Activated CD4-positive, alpha-beta T cell treated with anti-CD3 and anti-CD28 coated beads, Interleukin-2, amount 50 U/mL, for 48 hours (primary cell): Measurements from ENCODE around the gene HSPBAP1.

ENCODE experiments used
- DNase-seq, 2 experiments: peaks; one replicate each; pipeline ENCODE4 v3.0.0-alpha.2; 2020

HSPBAP1 gene, protein sequence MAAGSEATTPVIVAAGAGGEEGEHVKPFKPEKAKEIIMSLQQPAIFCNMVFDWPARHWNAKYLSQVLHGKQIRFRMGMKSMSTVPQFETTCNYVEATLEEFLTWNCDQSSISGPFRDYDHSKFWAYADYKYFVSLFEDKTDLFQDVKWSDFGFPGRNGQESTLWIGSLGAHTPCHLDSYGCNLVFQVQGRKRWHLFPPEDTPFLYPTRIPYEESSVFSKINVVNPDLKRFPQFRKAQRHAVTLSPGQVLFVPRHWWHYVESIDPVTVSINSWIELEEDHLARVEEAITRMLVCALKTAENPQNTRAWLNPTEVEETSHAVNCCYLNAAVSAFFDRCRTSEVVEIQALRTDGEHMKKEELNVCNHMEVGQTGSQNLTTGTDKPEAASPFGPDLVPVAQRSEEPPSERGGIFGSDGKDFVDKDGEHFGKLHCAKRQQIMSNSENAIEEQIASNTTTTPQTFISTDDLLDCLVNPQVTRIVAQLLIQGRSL

DNA sequence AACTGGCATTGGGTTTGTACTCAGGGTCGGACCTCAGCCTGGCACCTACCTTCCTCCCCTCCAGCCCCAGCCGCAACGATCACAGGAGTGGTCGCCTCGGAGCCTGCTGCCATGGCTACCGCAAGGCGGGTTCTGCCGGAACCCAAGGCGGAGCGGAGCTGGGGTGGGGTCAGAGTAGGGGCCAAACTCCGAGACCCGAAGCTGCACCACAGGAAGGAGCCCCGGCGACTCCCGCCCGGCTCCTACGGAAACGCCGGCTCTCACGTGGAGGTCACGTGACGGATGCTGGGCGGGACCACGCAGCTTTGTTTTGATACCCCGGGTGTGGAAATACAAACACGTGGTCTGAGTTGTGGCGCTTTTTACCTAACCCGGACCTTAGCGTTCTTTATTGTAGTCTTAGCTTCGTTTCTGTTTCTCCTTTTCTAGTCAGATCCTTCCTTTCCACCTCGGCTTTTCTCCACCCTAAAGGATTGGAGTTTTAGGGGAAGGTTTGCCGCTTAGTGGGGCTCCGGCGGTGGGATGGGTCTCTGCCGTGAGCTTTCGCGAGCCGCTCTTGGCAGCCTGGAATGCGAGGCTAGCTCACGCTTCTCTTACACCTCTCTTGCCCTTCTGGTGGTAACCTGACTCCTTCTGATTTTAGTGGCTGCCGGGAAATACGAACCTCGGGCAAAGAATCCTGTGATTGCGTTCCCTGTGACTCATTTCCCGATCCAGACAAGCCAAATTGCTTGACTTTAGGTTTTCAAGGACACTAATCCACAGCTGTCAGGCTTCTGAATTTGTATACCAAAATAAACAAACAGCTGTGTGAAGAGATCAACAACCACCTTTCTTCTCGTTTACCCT lies at the start of gene HSPBAP1:
Gene HSPBAP1, minus strand, starts transcription at position 264 of the 849 bp plus-strand sequence. Its CDS starts 151 bp downstream, at position 113.
- DNase-seq: peak; percentile 90 to 93

DNA sequence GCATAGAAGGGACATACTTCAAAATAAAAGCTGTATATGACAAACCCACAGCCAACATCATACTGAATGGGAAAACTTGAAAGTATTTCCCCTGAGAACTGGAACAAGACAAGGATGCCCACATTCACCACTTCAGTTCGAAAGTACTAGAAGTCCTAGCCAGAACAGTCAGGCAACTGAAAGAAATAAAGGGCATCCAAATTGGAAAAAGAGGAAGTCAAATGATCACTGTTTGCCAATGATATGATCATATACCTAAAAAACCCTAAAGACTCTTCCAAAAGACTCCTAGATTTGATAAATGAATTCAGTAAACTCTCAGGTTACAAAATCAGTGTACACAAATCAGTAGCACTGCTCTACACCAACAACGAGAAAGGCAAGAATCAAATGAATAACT lies 42.0 kb upstream of the HSPBAP1 start:
- no peak for DNase-seq

DNA sequence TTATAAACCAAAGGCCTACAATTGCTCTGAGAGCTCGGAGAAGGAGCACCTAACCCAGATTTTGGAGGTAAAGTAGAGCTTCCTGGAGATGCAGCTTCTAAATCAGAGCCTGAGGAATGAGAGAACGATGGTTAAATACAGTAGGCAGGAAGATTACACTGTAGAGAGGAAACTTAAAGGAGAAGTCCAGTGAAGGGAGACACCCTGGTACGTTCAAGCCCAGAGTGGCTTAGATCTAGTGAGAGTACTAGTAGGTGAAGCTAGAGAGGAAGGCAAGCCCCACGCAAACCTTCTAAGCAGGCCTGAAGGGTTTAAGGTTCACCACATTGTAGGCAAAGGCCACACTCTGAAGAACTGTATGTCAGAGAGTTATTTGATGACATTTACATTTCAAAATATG lies 34.6 kb upstream of the HSPBAP1 start:
- DNase-seq: no peak

DNA sequence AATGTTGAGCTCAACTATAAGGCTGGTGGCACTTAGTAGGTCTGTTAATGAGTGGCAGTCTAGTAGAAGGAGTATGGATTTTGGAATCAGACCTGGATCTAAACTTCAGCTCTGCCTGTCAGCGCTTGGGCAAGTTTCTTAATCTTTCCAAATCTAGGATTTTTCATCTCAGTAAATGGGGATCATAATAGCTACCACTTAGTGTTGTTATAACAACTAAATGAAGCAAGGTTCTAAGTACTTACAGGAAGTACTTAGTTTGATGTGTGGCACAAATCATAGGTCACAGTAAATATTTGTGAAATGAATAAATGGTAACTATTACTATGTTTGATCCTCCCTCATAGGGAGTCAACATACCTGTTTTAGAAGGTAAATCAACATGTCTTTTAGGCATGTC lies 32.6 kb upstream of the HSPBAP1 start:
- no peak for DNase-seq

DNA sequence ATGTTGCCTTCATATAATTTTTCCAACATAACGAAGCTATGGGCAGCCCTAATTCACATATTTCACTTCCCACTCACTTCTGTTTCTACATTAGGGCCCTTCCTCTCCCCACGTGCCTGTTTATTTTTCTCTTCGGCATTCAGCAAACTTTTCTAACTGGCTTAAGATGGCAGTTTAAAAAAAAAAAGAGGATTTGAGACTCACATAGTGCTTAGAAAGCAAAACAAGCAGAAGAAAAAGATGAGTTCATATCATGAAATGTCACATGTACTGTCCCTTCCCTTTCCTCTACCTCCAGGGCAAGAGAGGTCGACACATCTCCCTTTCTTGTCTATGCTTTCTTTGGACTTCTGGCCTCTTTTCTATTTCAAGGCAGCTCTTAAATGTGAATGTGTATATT lies 31.8 kb upstream of the HSPBAP1 start:
- DNase-seq: no peak

DNA sequence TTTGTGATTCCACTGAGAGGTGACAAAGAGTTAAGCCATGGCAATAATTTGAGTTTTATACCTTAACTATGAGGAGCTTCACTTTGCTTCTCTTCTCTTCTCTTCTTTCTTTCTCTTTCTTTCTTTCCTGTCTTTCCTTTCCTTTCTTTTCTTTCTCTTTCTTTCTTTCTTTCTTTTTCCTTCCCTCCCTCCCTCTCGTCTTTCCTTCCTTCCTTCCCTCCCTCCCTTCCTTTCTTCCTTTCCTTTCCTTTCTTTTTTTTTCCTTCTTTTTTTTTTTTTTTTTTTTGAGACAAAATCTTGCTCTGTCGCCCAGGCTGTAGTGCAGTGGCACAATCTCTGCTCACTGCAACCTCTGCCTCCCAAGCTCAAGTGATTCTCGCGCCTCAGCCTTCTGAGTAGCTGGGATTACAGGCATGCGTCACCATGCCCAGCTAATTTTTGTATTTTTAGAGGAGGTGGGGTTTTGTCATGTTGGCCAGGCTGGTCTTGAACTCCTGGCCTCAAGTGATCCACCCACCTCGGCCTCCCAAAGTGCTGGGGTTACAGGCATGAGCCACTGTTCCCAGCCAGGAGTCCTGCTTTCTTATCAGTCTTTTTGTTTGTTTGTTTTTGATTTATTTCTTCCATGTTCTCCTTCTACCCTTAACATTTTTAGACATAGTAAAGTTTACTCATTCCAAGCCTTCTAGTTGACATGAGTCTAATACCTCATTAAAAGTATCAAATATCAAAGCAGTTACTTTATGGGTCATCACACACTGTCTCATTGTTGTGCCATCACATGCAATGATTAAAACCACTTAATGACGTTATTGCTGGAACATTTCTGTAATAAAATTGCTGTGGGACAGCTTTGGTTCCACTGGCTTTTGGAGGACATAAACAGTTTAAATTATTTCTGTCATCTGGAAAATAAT lies 31.1 kb upstream of the HSPBAP1 start:
- no peak for DNase-seq

DNA sequence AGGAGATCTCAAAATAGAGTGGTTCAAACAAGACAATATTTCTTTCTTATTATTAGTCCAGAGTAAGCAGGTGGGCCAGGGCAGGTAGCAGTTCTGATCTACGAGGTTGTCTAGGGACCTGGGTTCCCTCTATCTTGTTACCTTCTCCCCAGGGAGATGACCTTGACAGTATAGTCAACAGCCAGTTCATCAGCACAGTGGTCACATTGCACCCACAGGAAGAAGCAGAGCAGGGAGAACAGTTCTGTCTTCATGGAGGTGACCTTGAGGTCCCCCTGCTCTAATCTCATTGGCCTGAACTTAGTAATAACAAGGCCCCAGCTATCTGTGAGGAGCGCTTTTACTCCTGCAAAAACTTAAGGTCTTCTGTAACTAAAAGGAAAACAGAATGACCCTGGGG lies 23.0 kb upstream of the HSPBAP1 start:
- no peak for DNase-seq

DNA sequence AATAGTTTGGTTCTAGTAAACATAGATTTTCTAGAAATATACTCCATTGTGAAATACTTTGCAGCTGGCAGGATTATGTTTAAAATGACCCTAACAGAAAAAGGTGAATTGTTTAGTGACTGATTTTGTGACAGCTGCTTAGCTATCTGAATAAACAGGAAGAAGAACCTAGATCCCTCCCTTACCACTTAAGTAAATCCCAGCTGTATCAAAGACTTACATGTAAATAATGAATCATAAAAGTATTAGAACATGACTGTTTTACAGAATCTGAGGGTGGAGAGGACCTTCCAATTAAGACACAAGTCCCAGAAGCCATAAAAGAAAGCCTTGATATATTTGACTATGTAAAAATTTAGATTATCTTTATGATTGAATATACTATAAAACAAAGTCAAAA lies 17.1 kb upstream of the HSPBAP1 start:
- DNase-seq: no peak

DNA sequence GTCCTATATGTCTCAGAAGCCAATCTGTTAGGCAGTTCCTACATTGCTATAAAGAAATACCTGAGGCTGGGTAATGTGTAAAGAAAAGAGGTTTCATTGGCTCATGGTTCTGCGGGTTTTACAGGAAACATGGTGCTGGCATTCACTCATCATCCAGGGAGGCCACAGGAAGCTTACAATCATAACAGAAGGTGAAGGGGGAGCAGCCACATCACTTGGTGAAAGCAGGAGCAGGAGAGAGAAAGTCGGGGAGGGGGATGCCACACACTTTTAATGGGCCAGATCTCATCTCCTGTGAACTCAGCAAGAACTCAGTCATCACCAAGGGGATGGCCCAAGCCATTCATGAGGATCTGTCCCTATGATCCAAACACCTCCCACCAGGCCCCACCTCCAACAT lies 10.3 kb upstream of the HSPBAP1 start:
- DNase-seq: peak in 1 of 2 experiments; percentile 15

DNA sequence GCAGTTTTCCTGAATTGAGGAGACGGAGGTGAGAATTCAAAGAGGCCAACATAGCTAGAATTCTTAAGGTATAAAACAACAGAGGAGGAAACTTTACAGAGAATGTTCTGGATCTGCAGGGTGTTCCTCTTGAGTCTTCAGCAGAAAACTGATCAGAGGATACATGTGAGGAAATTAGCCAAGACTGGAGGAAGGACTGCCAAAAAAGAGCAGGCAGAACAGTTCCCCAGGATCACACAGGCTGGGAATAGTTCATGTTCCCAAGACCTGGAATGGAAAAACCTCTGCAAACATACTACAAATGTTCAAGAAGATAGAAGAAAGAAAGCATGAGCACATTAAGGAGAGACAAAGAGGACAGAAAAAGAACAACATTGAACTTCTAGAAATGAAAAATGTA lies 8.7 kb upstream of the HSPBAP1 start:
- no peak for DNase-seq

DNA sequence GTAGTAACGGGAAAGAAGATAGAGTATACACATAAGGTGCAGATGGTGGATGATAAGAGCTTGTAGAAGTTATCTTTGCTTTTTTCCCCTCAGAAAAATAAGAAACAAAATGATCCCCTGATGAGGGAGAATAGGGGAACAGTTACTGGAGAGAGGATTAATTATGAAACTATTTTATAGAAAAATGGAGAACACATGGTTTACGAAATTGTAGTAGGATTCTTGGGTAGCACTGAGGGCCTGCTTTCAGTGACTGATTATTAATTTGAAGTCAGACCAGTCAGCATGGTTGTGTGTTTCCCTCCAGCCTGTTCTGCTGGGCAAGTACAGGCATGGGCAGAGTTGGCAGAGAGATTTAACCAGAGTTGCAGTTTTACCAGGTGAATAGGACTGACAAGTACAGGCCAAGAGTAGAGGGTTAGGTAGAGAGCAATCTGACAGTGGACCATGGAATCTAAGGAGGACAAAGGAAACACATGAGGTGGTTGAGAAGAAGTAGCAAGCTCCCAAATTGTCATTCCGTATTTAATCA lies 7.1 kb upstream of the HSPBAP1 start:
- DNase-seq: no peak

DNA sequence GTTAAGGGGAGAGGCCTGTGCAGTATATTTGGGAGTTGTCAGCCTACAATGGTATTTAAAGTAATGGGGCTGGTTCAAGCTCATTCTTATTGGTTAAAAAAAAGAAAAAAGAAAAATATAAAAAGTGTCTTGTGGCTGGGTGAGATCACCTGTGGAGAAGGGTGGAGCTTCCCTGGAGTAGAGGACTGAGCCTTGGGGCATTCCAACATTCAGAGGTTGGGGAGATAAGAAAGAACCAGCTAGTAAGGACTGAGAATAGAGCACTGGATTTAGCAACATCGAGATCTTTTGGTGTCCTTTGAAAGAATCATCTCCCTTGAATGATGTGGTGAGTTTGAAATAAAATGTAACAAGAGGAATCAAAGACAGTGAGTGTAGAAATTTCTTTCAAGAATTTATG lies 6.4 kb upstream of the HSPBAP1 start:
- no peak for DNase-seq

DNA sequence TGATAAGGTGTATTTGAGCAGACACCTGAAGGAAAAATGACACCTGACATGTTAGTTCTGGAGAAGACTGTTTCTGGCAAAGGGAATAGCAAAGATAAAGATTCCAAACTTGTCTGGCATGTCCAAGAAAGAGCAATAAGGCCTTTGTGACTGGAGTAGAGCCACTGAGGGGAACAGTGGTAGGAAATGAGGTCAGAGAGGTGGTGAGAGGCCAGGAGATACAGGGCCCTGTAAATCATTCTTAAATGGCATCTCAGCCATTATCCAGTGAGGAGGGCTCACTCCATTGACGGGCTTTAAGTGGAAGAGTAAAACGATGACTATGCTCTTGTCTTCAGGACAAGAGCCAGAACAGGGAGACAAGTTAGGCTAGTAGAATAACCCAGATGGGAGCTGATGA lies 5.7 kb upstream of the HSPBAP1 start:
- no peak for DNase-seq

DNA sequence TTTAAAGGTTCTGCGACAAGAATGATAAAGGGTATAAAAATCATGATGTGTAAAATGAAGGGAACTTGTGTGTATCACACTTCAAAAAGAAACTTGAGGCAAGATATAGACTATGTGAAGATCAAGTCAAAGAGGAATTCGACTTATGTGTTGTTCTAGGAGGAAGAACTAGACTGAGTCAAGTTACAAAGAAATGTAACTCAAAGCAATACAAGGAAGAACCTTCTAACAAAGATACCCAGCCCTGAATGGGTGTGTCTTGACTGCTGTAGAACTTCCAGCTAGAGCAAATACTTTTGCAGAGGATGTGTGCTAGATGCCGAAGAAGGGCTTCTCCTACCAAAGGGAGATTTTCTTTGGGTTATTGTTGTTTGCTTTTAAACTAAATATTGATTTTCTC lies 3.7 kb upstream of the HSPBAP1 start:
- no peak for DNase-seq

DNA sequence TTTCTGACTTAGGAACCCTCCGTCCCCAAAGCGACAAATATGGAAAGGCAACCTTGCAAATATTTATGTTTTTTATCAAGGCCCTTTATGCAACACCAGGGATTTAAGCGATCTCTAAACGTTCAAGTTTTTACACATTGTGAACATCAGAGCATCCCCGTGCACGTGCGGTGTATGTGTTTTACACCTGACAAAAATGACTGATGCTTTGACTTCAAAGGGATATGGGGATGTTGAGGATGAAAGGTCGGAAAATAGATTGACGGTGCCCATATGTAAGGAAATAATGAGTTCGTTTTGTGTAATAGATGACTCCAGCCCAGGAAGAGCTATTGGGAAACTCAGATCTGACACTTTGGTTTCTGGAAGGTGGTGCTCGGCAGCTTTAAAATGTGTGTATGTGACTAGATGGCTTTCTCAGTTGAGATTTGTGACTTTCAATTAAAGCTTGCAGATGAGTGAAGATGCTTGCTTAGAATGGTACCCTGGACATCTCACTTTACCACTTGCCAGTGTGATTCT lies 2.1 kb upstream of the HSPBAP1 start:
- DNase-seq: peak in 1 of 2 experiments; percentile 11

DNA sequence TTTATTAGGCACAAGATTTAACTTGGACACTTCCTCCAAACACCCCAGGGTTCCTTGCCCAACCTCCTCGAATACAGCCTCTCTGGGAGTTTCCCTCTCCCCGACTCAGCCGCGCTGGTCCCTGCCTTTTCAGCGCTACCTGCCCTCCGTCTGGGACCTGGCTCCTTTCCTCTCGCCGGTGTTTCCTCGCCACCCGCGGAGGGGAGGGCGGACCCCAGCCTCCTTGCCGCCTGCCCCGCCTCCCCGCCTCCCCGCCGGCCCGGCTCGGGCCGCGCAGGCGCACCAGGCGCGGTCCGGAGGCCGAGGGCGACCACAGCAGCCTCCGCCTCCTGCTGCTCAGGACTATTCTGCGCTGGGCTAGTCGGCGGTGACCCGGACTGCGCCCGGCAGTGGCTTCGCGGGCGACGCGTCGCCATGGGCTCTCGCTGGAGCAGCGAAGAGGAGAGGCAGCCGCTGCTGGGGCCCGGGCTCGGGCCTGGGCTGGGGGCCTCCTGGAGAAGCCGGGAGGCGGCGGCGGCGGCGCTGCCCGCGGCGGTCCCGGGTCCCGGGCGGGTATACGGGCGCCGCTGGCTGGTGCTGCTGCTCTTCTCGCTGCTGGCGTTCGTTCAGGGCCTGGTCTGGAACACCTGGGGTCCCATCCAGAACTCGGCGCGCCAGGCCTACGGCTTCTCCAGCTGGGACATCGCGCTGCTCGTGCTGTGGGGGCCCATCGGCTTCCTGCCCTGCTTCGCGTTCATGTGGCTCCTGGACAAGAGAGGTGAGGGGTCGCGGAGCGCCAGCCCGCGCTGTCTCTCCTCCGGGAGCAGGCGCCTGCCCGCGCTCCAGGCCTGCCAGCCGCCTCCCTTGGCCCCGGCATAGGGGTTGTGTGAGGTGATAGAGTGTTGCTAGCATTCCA lies 1.4 kb upstream of the HSPBAP1 start, which contains the start of gene SLC49A4:
Gene SLC49A4, plus strand, starts transcription at position 291 of the 895 bp plus-strand sequence. Its CDS starts 124 bp downstream, at position 415.
- peak; percentile 68 to 74 for DNase-seq

DNA sequence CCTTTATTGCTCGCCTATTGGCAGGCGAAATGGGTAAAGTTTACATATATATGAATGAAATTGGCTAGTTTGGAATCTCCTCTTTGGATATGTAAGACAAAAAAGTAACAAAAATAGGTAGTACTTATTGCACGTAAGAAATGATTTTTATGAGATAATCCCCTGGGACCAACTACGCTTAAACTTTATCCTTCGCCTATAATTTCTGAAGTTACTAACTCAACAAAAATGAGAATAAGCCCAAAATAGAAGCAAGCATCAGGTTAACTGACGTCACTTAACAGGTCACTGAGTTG lies 800 bp upstream of the HSPBAP1 start:
- DNase-seq: no peak

DNA sequence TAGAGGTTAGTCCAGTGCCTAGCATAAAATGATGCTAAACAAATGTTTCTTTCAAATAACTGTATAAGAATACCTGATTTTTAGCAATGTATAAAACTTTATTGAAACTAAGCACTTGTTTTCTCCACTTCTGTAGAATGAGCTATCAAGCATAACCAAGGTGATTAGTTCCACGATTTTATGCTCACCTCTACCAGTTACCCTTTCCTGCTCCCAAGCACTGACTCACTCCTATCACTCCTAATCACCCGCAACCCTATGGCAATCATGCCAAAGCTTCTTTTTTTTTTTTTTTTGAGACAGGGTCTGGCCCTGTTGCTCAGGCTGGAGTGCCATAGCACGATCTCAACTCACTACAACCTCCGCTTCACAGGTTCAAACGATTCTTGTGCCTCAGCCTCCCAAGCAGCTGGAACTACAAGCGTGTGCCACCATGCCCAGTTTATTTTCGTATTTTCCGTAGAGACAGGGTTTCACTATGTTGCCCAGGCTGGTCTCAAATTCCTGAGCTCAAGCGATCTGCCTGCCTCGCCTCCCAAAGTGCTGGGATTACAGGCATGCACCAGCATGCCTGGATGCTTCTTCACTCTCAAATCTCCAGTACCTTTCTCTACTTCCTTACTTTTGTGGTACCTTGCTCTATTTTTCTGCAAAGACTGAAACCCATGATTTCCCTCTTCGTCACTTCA lies 3.9 kb downstream of the HSPBAP1 start:
- DNase-seq: no peak

DNA sequence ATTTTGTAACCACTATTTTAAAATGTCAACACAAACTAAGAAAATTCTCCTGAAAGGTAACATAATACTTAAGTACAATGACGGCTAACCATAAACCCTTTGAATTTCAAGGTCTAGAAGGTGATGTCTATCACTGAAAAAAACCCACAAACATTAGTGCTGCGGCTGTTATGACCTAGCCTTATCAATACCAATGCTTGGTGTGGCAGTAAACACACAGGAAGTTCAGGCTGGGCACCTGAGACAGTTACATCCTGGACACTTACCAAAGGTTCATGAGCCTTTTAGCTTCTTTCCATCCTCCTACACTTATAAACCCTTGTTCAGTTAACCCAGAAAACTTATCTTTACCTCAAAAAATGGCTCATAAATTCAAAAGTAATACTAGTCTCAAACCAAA lies 5.8 kb downstream of the HSPBAP1 start:
- no peak for DNase-seq

DNA sequence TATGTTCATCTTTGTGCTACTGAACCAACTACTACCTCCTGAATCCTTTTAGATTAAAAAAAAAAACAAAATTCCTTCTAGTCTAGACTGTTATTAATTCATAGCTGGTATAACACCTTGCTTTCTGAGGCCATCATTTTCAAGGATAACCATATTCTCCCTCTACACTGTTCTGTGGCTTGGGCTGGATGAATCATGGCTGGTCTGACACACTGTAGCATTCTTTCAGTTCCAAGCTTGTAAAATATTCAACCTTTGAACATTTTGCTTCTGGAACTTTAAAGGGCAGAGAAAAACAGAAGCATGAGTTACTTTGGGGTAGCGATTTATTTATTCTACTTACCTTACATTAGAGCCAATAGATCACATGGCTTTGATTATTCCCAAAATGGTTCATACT lies 7.6 kb downstream of the HSPBAP1 start:
- no peak for DNase-seq

DNA sequence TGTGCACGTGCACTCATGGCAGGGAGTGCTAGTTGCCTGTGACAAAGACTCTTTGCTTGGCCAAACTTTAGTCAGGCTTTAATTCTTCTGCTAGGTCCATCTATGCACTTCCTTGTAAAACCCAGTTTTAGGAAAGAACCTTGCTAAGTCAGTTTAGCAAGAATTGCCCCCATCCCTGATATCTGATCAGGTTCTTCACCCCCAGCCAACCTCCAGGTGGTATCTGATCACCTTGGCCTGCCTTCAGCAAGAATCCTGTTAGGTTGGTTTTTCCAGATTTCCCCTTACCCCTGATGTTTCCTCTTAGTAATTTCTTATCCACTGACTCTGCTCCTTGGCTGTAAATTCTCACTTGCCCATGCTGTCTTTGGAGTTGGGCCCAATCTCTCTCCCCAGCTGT lies 8.4 kb downstream of the HSPBAP1 start:
- no peak for DNase-seq
